HFFc6 (cell line): ENCODE data around the gene KRT1. TPM values are rescaled to one million over a fixed set of nuclear protein-coding genes. Genes with fewer than 3 reads are reported as not detected.

ENCODE experiments used
- DNase-seq: peaks from one replicate; pipeline ENCODE4 v3.0.0-alpha.2; 2018
- H3K27ac Mint-ChIP-seq: 2 replicates; pipeline ENCODE4 v1.8.0; 2020; ENCODE audit warnings: mild to moderate bottlenecking, mixed read lengths
- H3K27me3 Mint-ChIP-seq: 2 replicates; pipeline ENCODE4 v1.8.0; 2021; ENCODE audit warnings: mild to moderate bottlenecking, moderate library complexity, mixed read lengths; ENCODE audit not compliant: insufficient read depth
- H3K36me3 Mint-ChIP-seq: 2 replicates; pipeline ENCODE4 v1.8.0; 2021; ENCODE audit warnings: low read depth, mixed read lengths
- H3K4me1 Mint-ChIP-seq: 2 replicates; pipeline ENCODE4 v1.8.0; 2020; ENCODE audit warnings: low read depth, mixed read lengths
- H3K4me3 Mint-ChIP-seq: 2 replicates; pipeline ENCODE4 v1.8.0; 2020; ENCODE audit warnings: mild to moderate bottlenecking, moderate library complexity, mixed read lengths
- H3K9me3 Mint-ChIP-seq: 2 replicates; pipeline ENCODE4 v1.8.0; 2020; ENCODE audit warnings: mild to moderate bottlenecking, mixed read lengths
- CTCF ChIP-seq: fragments of 200-600 bp; sonication (generic); IDR thresholded peaks from 2 replicates; pipeline ENCODE4 v1.5.0; 2021; ENCODE audit warnings: antibody characterized with exemption, mild to moderate bottlenecking
- total RNA-seq, 6 experiments: library from RNA; stranded (reverse); fragmentation: NEBNext Ultra II Directional; extraction: Animal tissue kit (Norgen Biotek cat#: 25700); gene quantifications; 2 replicates in 1 of 6; 3 replicates in 5 of 6; pipeline ENCODE4 v1.2.3, GENCODE V29; 2021

KRT1 gene
- total RNA-seq, 6 experiments from 2014 or later: not detected

GRCh38 chr12:52693261-52693660 is 13.1 kb upstream of the KRT1 start:
- H3K9me3 Mint-ChIP-seq: no peaks in the 10 kb centered on the region
- TF ChIP-seq CTCF: no peak
- H3K36me3 Mint-ChIP-seq: no peaks in the 10 kb centered on the region
- no peak overlapping the region for H3K27ac Mint-ChIP-seq
- peaks cover 58% of the 10 kb centered on the region for H3K27me3 Mint-ChIP-seq
- H3K4me1 Mint-ChIP-seq: no peaks in the 10 kb centered on the region
- DNase-seq: no peak
- H3K4me3 Mint-ChIP-seq: no peak overlapping the region

GRCh38 chr12:52692254-52692653 is 12.0 kb upstream of the KRT1 start:
- Mint-ChIP-seq H3K27ac (no peak overlapping the region), H3K4me3 (no peak overlapping the region), H3K4me1 (no peaks in the 10 kb centered on the region), H3K27me3 (peaks cover 56% of the 10 kb centered on the region), H3K36me3 (no peaks in the 10 kb centered on the region), H3K9me3 (no peaks in the 10 kb centered on the region)
- DNase-seq: no peak
- TF ChIP-seq CTCF: no peak

GRCh38 chr12:52691841-52692150 is 11.6 kb upstream of the KRT1 start:
- no peaks in the 10 kb centered on the region for H3K9me3 Mint-ChIP-seq
- no peak overlapping the region for H3K27ac Mint-ChIP-seq
- no peak overlapping the region for H3K4me3 Mint-ChIP-seq
- DNase-seq: no peak
- H3K36me3 Mint-ChIP-seq: no peaks in the 10 kb centered on the region
- H3K4me1 Mint-ChIP-seq: no peaks in the 10 kb centered on the region
- TF ChIP-seq CTCF: no peak
- peaks cover 60% of the 10 kb centered on the region for H3K27me3 Mint-ChIP-seq

GRCh38 chr12:52691076-52691840 is 11.1 kb upstream of the KRT1 start:
- H3K4me1 Mint-ChIP-seq: no peaks in the 10 kb centered on the region
- H3K27me3 Mint-ChIP-seq: peaks cover 65% of the 10 kb centered on the region
- no peak overlapping the region for H3K4me3 Mint-ChIP-seq
- no peak for TF ChIP-seq CTCF
- no peak for DNase-seq
- no peaks in the 10 kb centered on the region for H3K9me3 Mint-ChIP-seq
- H3K27ac Mint-ChIP-seq: no peak overlapping the region
- no peaks in the 10 kb centered on the region for H3K36me3 Mint-ChIP-seq

- H3K36me3 Mint-ChIP-seq: no peaks in the 10 kb centered on the region
- DNase-seq: no peak
- no peak overlapping the region for H3K4me3 Mint-ChIP-seq
- no peak for TF ChIP-seq CTCF
- no peaks in the 10 kb centered on the region for H3K4me1 Mint-ChIP-seq
- H3K9me3 Mint-ChIP-seq: no peaks in the 10 kb centered on the region
- no peak overlapping the region for H3K27ac Mint-ChIP-seq
- peaks cover 61% of the 10 kb centered on the region for H3K27me3 Mint-ChIP-seq
Measured at GRCh38 chr12:52690351-52691075, 10.3 kb upstream of the KRT1 start.
